Astrocyte of the spinal cord (primary cell): ENCODE results near the gene LAMC3.

ENCODE experiments used
- DNase-seq: peaks from one replicate; pipeline ENCODE4 v3.0.0; 2011; ENCODE audit warnings: low read depth, low spot score
- H3K4me3 ChIP-seq: 2 replicates; pipeline ENCODE4 v1.5.1; 2011; ENCODE audit warnings: low read depth, mild to moderate bottlenecking, low read length, moderate library complexity
- CTCF ChIP-seq: IDR thresholded peaks from 2 replicates; pipeline ENCODE4 v1.5.1; 2012; ENCODE audit warnings: low read depth, mild to moderate bottlenecking, low read length, inconsistent platforms
- in situ Hi-C: cut with HindIII; loops from 2 replicates; pipeline ENCODE4 v1.10.0; 2017; ENCODE audit warnings: low sequenced_read_pairs

LAMC3 gene

GRCh38 chr9:131060900-131061630 is 52.1 kb downstream of the LAMC3 start:
- DNase-seq = no peak
- TF ChIP-seq CTCF = no peak
- H3K4me3 ChIP-seq = no peak overlapping the region
- in situ Hi-C loops = no loop called here

DNA sequence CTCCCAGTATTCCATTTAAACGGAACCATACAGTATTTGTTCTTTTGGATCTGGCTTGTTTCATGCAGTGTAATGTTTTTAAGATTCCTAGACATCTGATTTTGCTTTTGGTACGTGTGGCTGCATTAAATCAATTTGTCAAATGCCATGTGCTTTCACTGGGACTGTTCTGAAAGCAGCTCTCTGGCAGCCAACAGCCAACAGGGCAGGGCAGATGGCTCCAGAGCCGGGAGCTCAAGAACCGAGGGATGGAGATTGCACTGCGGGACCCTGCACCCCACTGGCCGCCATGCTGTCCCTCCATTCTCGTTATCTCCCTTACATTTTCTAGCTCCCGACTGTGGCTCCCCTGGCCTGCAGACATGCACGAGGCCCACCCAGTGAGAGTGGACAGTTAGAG is 54.0 kb downstream of the LAMC3 start:
- in situ Hi-C loops = no loop called here
- no peak overlapping the region for H3K4me3 ChIP-seq
- no peak for TF ChIP-seq CTCF
- DNase-seq = no peak

DNA sequence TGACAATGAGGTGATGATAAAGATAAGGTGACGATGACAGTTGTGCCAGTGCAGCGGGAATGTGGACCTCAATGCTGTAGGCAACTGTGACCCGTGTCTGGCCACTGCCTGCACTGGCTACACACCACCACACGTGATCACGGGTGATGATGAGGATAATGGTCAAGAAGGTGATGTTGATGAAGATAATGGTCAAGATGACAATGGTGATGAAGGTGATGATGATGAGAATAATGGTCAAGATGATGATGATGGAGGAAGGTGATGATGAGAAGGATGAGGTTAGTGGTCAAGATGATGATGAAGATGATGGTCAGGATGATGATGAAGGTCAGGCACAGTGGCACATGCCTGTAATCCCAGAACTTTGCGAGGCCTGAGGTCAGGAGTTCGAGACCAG is 56.6 kb downstream of the LAMC3 start:
- no peak for TF ChIP-seq CTCF
- no peak for DNase-seq
- in situ Hi-C loops = no loop called here
- no peak overlapping the region for H3K4me3 ChIP-seq

- DNase-seq = no peak
- TF ChIP-seq CTCF = no peak
- in situ Hi-C loops = no loop called here
- no peak overlapping the region for H3K4me3 ChIP-seq
These were observed 58.7 kb downstream of the LAMC3 start for GRCh38 chr9:131067625-131068024.

GRCh38 chr9:131068076-131068816 is 59.3 kb downstream of the LAMC3 start:
- no peak for TF ChIP-seq CTCF
- DNase-seq = no peak
- no peak overlapping the region for H3K4me3 ChIP-seq
- in situ Hi-C loops = no loop called here

DNA sequence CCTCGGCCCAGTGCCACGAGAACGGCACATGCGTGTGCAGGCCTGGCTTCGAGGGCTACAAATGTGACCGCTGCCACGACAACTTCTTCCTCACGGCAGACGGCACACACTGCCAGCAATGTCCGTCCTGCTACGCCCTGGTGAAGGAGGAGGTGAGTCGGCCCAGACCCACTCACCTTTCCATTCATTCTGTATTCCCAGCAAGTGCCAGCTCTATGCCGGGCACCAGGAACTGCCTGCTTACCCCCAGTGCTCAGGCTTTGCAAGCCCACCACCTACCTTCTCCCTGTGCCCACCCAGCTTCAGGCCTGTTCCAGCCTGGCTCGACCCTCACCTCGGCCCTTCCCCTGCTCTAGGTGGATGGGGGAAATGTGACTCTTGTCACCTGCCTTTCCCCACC is 60.7 kb downstream of the LAMC3 start:
- H3K4me3 ChIP-seq = no peak overlapping the region
- DNase-seq = no peak
- in situ Hi-C loops = no loop called here
- TF ChIP-seq CTCF = no peak
